GM19397 (cell line): Measurements from ENCODE around the gene TAS1R2.

Source experiments
- ATAC-seq: cut with Tn5 transposase; IDR thresholded peaks from one replicate; pipeline ENCODE4 v1.9.1; 2021; ENCODE audit warnings: mild to moderate bottlenecking, moderate library complexity; ENCODE audit not compliant: unreplicated experiment

Gene TAS1R2

GRCh38 chr1:18803151-18803791, 56.2 kb downstream of the TAS1R2 start:
- no peak for ATAC-seq

GRCh38 chr1:18802231-18802630, 57.2 kb downstream of the TAS1R2 start:
- ATAC-seq = no peak

GRCh38 chr1:18800258-18800657, 59.2 kb downstream of the TAS1R2 start:
- ATAC-seq = no peak

- no peak for ATAC-seq
Measured at GRCh38 chr1:18799454-18799853, 60.0 kb downstream of the TAS1R2 start.

GRCh38 chr1:18798946-18799345, 60.5 kb downstream of the TAS1R2 start:
- no peak for ATAC-seq

- no peak for ATAC-seq
Measured at GRCh38 chr1:18798533-18798932, 60.9 kb downstream of the TAS1R2 start.

GRCh38 chr1:18796950-18797349, 62.5 kb downstream of the TAS1R2 start:
- no peak for ATAC-seq

- no peak for ATAC-seq
Measured at GRCh38 chr1:18795002-18795689, 64.3 kb downstream of the TAS1R2 start.

- no peak for ATAC-seq
Measured at GRCh38 chr1:18794561-18794960, 64.9 kb downstream of the TAS1R2 start.

- no peak for ATAC-seq
Measured at GRCh38 chr1:18794051-18794450, 65.4 kb downstream of the TAS1R2 start.

- ATAC-seq = no peak
Measured at GRCh38 chr1:18793164-18793563, 66.3 kb downstream of the TAS1R2 start.

- no peak for ATAC-seq
Measured at GRCh38 chr1:18792747-18793146, 66.7 kb downstream of the TAS1R2 start.
